Heart left ventricle (tissue), 16 donors: ENCODE results near the gene NCL. TPM values are rescaled to one million over a fixed set of nuclear protein-coding genes. Genes with fewer than 3 reads are reported as not detected.

Experiments
- ATAC-seq, 4 donors: fragments of 200-7000 bp; cut with Tn5 transposase; one replicate each; pipeline ENCODE4 v1.9.1; 2020 to 2022; ENCODE audit warnings: moderate library complexity in 4 of 4, mild to moderate bottlenecking in 3 of 4, moderate number of reproducible peaks in 1 of 4
- DNase-seq, 5 donors: peaks; one replicate each; pipeline ENCODE4 v3.0.0-alpha.2; 2020
- H3K27ac ChIP-seq, 12 donors: fragments of 200-600 bp; sonication (generic) in 4 of 12; one replicate each; pipeline versions ENCODE4 v1.5.0 to v1.8.0; 2016 to 2022; ENCODE audit warnings: mild to moderate bottlenecking in 2 of 12
- H3K27me3 ChIP-seq, 9 donors: fragments of 200-600 bp; sonication (generic) in 2 of 9; one replicate each; pipeline versions ENCODE4 v1.5.1 to v1.8.0; 2016 to 2022; ENCODE audit warnings: mild to moderate bottlenecking in 3 of 9
- H3K36me3 ChIP-seq, 9 donors: fragments of 200-600 bp; sonication (generic) in 2 of 9; one replicate each; pipeline versions ENCODE4 v1.5.0 to v1.8.0; 2018 to 2022; ENCODE audit warnings: mild to moderate bottlenecking in 2 of 9
- H3K4me1 ChIP-seq, 12 donors: fragments of 200-600 bp; sonication (generic) in 4 of 12; one replicate each; pipeline versions ENCODE4 v1.5.0 to v1.8.0; 2016 to 2022; ENCODE audit warnings: mild to moderate bottlenecking in 3 of 12
- H3K4me3 ChIP-seq, 12 donors: fragments of 200-600 bp; sonication (generic) in 4 of 12; one replicate each; pipeline versions ENCODE4 v1.5.0 to v1.8.0; 2017 to 2022; ENCODE audit warnings: mild to moderate bottlenecking in 9 of 12, moderate library complexity in 4 of 12
- H3K9me3 ChIP-seq, 12 donors: fragments of 200-600 bp; sonication (generic) in 4 of 12; one replicate each; pipeline versions ENCODE4 v1.5.0 to v1.8.0; 2016 to 2022; ENCODE audit warnings: mild to moderate bottlenecking in 1 of 12
- POLR2A ChIP-seq, 2 donors: fragments of 450-650 bp; IDR thresholded peaks; one replicate each; pipeline ENCODE4 v1.6.1; 2017; ENCODE audit warnings: antibody characterized with exemption in 2 of 2, mild to moderate bottlenecking in 2 of 2, moderate library complexity in 2 of 2
- WGBS, 4 donors: extraction: QIAGEN DNeasy Blood & Tissue Kit in 2 of 4; methylation state at CpG; one replicate each; pipeline versions ENCODE4 v1.1.5 to v1.1.7; 2013 to 2018; 5-methylcytosine and 5-hydroxymethylcytosine counted together
- intact Hi-C, 10 donors: fragments of 100-400 bp; cut with DNase I; formaldehyde crosslinking; loops; one replicate each; pipeline versions ENCODE4 v1.11.1 to v1.14.2; 2022
- polyA plus RNA-seq, 2 donors: library from polyadenylated mRNA; stranded (reverse); fragments of 200-250 nt; gene quantifications; one replicate each; pipeline ENCODE4 v1.2.3, GENCODE V29; 2013
- total RNA-seq, 9 donors: library from RNA; depleted of rRNA in 2 of 9; stranded (reverse); fragments of >200 nt in 2 of 9; fragmentation: NEBNext Ultra II Directional in 3 of 9; extraction: Animal tissue kit (Norgen Biotek cat#: 25700) in 3 of 9; gene quantifications; one replicate each; pipeline versions ENCODE4 v1.1.0 to v1.2.4, GENCODE V29; 2016 to 2023
- TF ChIP-seq, protein P1 (sequence below), 12 donors: fragments of 200-600 bp; sonication (generic) in 4 of 12; IDR thresholded peaks; one replicate each; pipeline versions ENCODE4 v1.5.0 to v1.8.0; 2018 to 2022; ENCODE audit warnings: antibody characterized with exemption in 12 of 12, mild to moderate bottlenecking in 5 of 12
- donor health status: ischemic (EF 13 %, LVEDD 7.1; RV severe dilation, severe dysfunction).
- donor health status: healthy with polysubstance abuse.
- donor health status: DM: no; HTN: yes; CAD: no.
- donor health status: DM: no; HTN: no; CAD: no.
- donor health status: ischemic (EF 25% LVEDD 6.9; RV normal size, moderate dysfunction).
- donor health status: ischemic (EF 25% LVEDD 5.7; RV mildly dilated, moderate dysfunction).
- donor health status: healthy.
- donor health status: DM: yes; HTN: yes; CAD: no.
- donor health status: ischemic (EF 35%, LVEDD 5.7; RV mildly dilated, moderate dysfunction).
- donor health status: nonischemic (EF 11% LVEDD 7.7; RV severe dilation, severe dysfunction).
- donor health status: DM: yes; HTN: yes; CAD: no.
- donor health status: PGD.
- donor health status: ischemic (EF 29% LVEDD 5.4; RV normal size, mild dysfunction).
- donor health status: nonischemic (EF 23%, LVEDD 6.1; RV moderate dilation, normal function).

The NCL gene
- total and polyA plus RNA-seq, 11 donors: 60.9 to 352 (median 274) TPM

GRCh38 chr2:231450548-231450989 lies 13.7 kb downstream of the NCL start:
- peaks cover 0 to 40% (median 29%) of the 10 kb centered on the region in 9 donors for H3K36me3 ChIP-seq
- WGBS, 4 donors: 88 to 93% (median 91%) methylated on average over 4 of the region's 4 CpGs
- H3K4me1 ChIP-seq: peaks cover 0 to 6% (median 0%) of the 10 kb centered on the region in 12 donors
- ATAC-seq: no peak
- TF ChIP-seq, protein P1, sequence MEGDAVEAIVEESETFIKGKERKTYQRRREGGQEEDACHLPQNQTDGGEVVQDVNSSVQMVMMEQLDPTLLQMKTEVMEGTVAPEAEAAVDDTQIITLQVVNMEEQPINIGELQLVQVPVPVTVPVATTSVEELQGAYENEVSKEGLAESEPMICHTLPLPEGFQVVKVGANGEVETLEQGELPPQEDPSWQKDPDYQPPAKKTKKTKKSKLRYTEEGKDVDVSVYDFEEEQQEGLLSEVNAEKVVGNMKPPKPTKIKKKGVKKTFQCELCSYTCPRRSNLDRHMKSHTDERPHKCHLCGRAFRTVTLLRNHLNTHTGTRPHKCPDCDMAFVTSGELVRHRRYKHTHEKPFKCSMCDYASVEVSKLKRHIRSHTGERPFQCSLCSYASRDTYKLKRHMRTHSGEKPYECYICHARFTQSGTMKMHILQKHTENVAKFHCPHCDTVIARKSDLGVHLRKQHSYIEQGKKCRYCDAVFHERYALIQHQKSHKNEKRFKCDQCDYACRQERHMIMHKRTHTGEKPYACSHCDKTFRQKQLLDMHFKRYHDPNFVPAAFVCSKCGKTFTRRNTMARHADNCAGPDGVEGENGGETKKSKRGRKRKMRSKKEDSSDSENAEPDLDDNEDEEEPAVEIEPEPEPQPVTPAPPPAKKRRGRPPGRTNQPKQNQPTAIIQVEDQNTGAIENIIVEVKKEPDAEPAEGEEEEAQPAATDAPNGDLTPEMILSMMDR (IDR thresholded peaks at IDR 0.05): no peak
- no peak for TF ChIP-seq POLR2A (IDR thresholded peaks at IDR 0.05)
- H3K27me3 ChIP-seq: no peaks in the 10 kb centered on the region
- intact Hi-C loops: loop anchor here in 7 of 10 donors (5.0 to 10.0 kb wide), 4 partner anchors 223 to 348 kb away; no protein-coding TSS in a partner anchor
- H3K4me3 ChIP-seq: no peak overlapping the region
- H3K27ac ChIP-seq: no peak overlapping the region
- no peak for DNase-seq
- H3K9me3 ChIP-seq: no peaks in the 10 kb centered on the region

DNA sequence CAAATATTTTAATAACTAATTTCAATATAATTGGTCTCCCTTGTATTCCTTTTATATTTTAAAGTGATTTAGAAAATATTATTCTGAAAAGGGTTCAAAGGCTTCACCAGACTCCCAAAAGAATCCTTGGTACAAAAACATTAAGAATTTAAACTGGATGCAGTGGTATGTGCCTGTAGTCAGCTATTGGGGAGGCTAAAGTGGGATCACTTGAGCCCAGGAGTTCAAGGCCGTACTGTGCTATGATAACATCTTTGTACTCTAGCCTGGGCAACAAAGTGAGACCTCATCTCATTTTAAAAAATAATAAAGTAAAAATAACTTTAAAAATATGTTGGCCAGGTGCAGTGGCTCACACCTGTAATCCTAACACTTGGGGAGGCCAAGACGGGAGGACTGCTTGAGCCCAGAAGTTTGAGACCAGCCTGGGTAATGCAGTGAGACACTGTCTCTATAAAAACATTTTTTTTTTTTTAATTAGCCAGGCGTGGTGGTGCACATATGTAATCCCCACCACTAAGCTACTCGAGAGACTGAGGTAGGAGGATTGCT lies 14.7 kb downstream of the NCL start:
- Histone ChIP-seq H3K9me3 (no peaks in the 10 kb centered on the region), H3K4me1 (peaks cover 0 to 6% (median 0%) of the 10 kb centered on the region in 12 donors), H3K27ac (no peak overlapping the region), H3K4me3 (no peak overlapping the region), H3K27me3 (no peaks in the 10 kb centered on the region), H3K36me3 (peaks cover 0 to 30% (median 19%) of the 10 kb centered on the region in 9 donors)
- DNase-seq (no peak), ATAC-seq (no peak)
- TF ChIP-seq POLR2A (IDR thresholded peaks at IDR 0.05): no peak
- TF ChIP-seq, protein P1 (IDR thresholded peaks at IDR 0.05): no peak
- WGBS, 4 donors: 89 to 97% (median 92%) methylated on average over 4 of the region's 4 CpGs
- intact Hi-C loops: loop anchor here in 8 of 10 donors (5.0 to 10.0 kb wide), 5 partner anchors 222 to 625 kb away; no protein-coding TSS in a partner anchor

DNA sequence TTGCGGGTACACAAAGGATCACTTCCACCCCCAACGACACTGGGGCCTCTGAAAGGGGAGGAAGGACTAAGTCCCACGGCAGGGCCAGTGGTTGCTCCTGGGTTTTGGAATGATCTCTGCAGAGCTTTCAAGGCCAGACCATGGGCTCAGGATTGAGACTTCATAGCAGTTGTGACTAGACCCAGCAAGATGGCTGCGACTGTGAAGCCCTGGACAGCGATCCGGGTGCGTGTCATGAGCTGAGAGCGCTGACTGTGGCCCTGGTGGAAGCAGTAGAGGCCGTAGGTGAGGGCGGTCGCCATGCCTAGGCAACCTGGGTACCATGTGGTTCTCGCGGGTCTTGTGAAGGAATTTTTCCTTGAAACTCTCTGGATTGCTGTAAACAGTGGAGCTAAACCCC lies 27.3 kb downstream of the NCL start:
- no peak overlapping the region for H3K27ac ChIP-seq
- no peaks in the 10 kb centered on the region for H3K27me3 ChIP-seq
- DNase-seq (no peak), ATAC-seq (no peak)
- no peak for TF ChIP-seq POLR2A (IDR thresholded peaks at IDR 0.05)
- TF ChIP-seq, protein P1 (IDR thresholded peaks at IDR 0.05): no peak
- intact Hi-C loops: no loop called here
- WGBS, 4 donors: 76 to 93% (median 88%) methylated on average over 3 to 13 of the region's 13 CpGs
- H3K4me3 ChIP-seq: no peak overlapping the region
- no peaks in the 10 kb centered on the region for H3K36me3 ChIP-seq
- H3K9me3 ChIP-seq: no peaks in the 10 kb centered on the region
- no peaks in the 10 kb centered on the region for H3K4me1 ChIP-seq

GRCh38 chr2:231433990-231434389 lies 30.3 kb downstream of the NCL start:
- ATAC-seq: no peak
- WGBS, 4 donors: 78 to 84% (median 79%) methylated on average over 8 of the region's 8 CpGs
- TF ChIP-seq, protein P1 (IDR thresholded peaks at IDR 0.05): no peak
- no peak for TF ChIP-seq POLR2A (IDR thresholded peaks at IDR 0.05)
- Histone ChIP-seq H3K36me3 (no peaks in the 10 kb centered on the region), H3K9me3 (no peaks in the 10 kb centered on the region), H3K27ac (no peak overlapping the region), H3K4me1 (no peaks in the 10 kb centered on the region), H3K4me3 (no peak overlapping the region), H3K27me3 (no peaks in the 10 kb centered on the region)
- DNase-seq: no peak
- intact Hi-C loops: no loop called here
